ENCODE results near the gene TMOD1.

DNA sequence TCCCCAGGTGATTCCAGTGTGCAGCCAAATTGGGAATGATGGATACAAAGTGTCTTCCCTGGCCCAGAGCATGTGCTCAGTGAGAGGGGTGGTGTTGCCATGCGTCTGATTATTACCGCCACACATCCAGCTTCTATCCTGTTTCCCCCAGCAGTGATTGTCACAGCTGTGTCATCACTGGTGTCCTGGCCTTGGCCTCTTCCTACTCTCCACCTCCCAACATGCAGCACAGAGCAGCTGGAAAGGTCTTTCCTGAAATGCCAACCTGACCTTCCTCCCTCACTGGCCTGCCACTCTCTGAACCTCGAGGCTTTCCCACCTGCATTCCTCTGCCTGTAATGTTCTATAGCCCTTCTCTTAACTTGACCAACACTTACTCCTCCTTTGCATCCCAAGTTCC, 60.0 kb downstream of the TMOD1 start:
- TF ChIP-seq, protein P1, sequence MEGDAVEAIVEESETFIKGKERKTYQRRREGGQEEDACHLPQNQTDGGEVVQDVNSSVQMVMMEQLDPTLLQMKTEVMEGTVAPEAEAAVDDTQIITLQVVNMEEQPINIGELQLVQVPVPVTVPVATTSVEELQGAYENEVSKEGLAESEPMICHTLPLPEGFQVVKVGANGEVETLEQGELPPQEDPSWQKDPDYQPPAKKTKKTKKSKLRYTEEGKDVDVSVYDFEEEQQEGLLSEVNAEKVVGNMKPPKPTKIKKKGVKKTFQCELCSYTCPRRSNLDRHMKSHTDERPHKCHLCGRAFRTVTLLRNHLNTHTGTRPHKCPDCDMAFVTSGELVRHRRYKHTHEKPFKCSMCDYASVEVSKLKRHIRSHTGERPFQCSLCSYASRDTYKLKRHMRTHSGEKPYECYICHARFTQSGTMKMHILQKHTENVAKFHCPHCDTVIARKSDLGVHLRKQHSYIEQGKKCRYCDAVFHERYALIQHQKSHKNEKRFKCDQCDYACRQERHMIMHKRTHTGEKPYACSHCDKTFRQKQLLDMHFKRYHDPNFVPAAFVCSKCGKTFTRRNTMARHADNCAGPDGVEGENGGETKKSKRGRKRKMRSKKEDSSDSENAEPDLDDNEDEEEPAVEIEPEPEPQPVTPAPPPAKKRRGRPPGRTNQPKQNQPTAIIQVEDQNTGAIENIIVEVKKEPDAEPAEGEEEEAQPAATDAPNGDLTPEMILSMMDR (IDR thresholded peaks at IDR 0.05; ENCODE audit: borderline replicate concordance, extremely low read depth, low read length, poor library complexity, severe bottlenecking), result no peak
- TF ChIP-seq EZH2 (IDR thresholded peaks at IDR 0.05; ENCODE audit: borderline replicate concordance, low read depth, low read length, severe bottlenecking), result no peak
